Inflammatory macrophage (primary cell): Measurements from ENCODE around the gene TOR4A.
"Not testable (repeated sequence)": the region's sequence is repeated elsewhere in the genome, so short reads cannot be mapped to it uniquely, and the experiment has no call there.

Experiments
- DNase-seq, 2 donors: peaks; one replicate each; pipeline ENCODE4 v3.0.0-alpha.2; 2020 to 2022

TOR4A gene

GRCh38 chr9:137253717-137254623, 23.6 kb upstream of the TOR4A start:
- no peak for DNase-seq

- DNase-seq: peak; percentile 90 to 91
These were observed 22.7 kb upstream of the TOR4A start, which contains the start of gene NELFB for GRCh38 chr9:137254624-137255447. NELFB (plus strand) TSS chr9:137255327.

- peak in 1 of 2 donors; percentile 34 for DNase-seq
These were observed 21.9 kb upstream of the TOR4A start for GRCh38 chr9:137255448-137256114.

- DNase-seq: no peak
These were observed 21.2 kb upstream of the TOR4A start for GRCh38 chr9:137256362-137256761.

GRCh38 chr9:137256856-137257255, 20.7 kb upstream of the TOR4A start:
- no peak for DNase-seq

GRCh38 chr9:137262173-137262908, 15.2 kb upstream of the TOR4A start:
- DNase-seq: not testable (repeated sequence)

- no peak for DNase-seq
These were observed 14.6 kb upstream of the TOR4A start for GRCh38 chr9:137262909-137263285.

- no peak for DNase-seq
These were observed 14.0 kb upstream of the TOR4A start for GRCh38 chr9:137263506-137263905.

- DNase-seq: no peak
These were observed 13.5 kb upstream of the TOR4A start for GRCh38 chr9:137264067-137264466.

- DNase-seq: no peak
These were observed 11.9 kb upstream of the TOR4A start for GRCh38 chr9:137265496-137266161.

GRCh38 chr9:137266162-137266527, 11.4 kb upstream of the TOR4A start:
- DNase-seq: no peak

- no peak for DNase-seq
These were observed 10.7 kb upstream of the TOR4A start for GRCh38 chr9:137266585-137267453.

GRCh38 chr9:137267933-137268355, 9.6 kb upstream of the TOR4A start:
- no peak for DNase-seq

- DNase-seq: no peak
These were observed 8.9 kb upstream of the TOR4A start for GRCh38 chr9:137268538-137269201.

GRCh38 chr9:137269231-137269772, 8.2 kb upstream of the TOR4A start:
- no peak for DNase-seq

GRCh38 chr9:137270929-137271695, 6.4 kb upstream of the TOR4A start:
- no peak for DNase-seq

- no peak for DNase-seq
These were observed 5.8 kb upstream of the TOR4A start for GRCh38 chr9:137271696-137272076.

GRCh38 chr9:137272241-137273094, 5.1 kb upstream of the TOR4A start:
- no peak for DNase-seq
